Measurements from ENCODE around the gene TTLL11.

- no peak for TF ChIP-seq CTCF (IDR thresholded peaks at IDR 0.05)
- TF ChIP-seq ZFX (IDR thresholded peaks at IDR 0.05; ENCODE audit: borderline replicate concordance): no peak
These were observed 125.1 kb downstream of the TTLL11 start for GRCh38 chr9:121968056-121968455.

Data from 22Rv1 (cell line).